Kidney (tissue), 14 donors: ENCODE results near the gene PNPLA1. TPM values are rescaled to one million over a fixed set of nuclear protein-coding genes. Genes with fewer than 3 reads are reported as not detected.

Experiments used
- DNase-seq, 5 donors: peaks; one replicate each; pipeline ENCODE4 v3.0.0-alpha.2; 2013 to 2020
- FAIRE-seq: peaks from 2 replicates; lab custom pipeline; 2012; peaks lifted over from hg19 to GRCh38; lab: Jason Lieb, UNC
- H3K27ac ChIP-seq, 2 donors: one replicate each; pipeline ENCODE4 v1.7.0; 2013; ENCODE audit warnings: low read depth in 2 of 2, low read length in 2 of 2, inconsistent platforms in 1 of 2
- H3K27me3 ChIP-seq: one replicate; pipeline ENCODE4 v1.7.1; 2013; ENCODE audit warnings: low read length, inconsistent platforms; ENCODE audit not compliant: control insufficient read depth, insufficient read depth
- H3K36me3 ChIP-seq, 3 donors: one replicate each; pipeline versions ENCODE4 v1.7.0 to v1.7.1; 2013; ENCODE audit warnings: low read length in 3 of 3, control low read depth in 1 of 3, inconsistent platforms in 1 of 3; ENCODE audit not compliant: insufficient read depth in 3 of 3, control insufficient read depth in 2 of 3
- H3K4me1 ChIP-seq, 3 donors: one replicate each; pipeline versions ENCODE4 v1.7.0 to v1.7.1; 2013; ENCODE audit warnings: low read length in 3 of 3, inconsistent platforms in 1 of 3, low read depth in 1 of 3; ENCODE audit not compliant: control insufficient read depth in 2 of 3, insufficient read depth in 2 of 3
- H3K4me3 ChIP-seq, 3 donors: one replicate each; pipeline versions ENCODE4 v1.7.0 to v1.8.1; 2013; ENCODE audit warnings: low read length in 3 of 3, control low read depth in 1 of 3, inconsistent platforms in 1 of 3
- H3K9ac ChIP-seq, 3 donors: one replicate each; pipeline versions ENCODE4 v1.7.0 to v1.7.1; 2013; ENCODE audit warnings: low read length in 3 of 3, control low read depth in 1 of 3, inconsistent platforms in 1 of 3
- H3K9me3 ChIP-seq, 3 donors: one replicate each; pipeline versions ENCODE4 v1.7.0 to v1.7.1; 2013; ENCODE audit warnings: low read length in 3 of 3, control low read depth in 1 of 3, inconsistent platforms in 1 of 3; ENCODE audit not compliant: control insufficient read depth in 2 of 3, insufficient read depth in 1 of 3
- CTCF ChIP-seq: IDR thresholded peaks from 3 replicates; pipeline ENCODE4 v1.5.1; 2012; ENCODE audit warnings: mild to moderate bottlenecking, moderate library complexity, borderline replicate concordance; ENCODE audit not compliant: insufficient read depth; ENCODE audit errors: extremely low read depth
- intact Hi-C: fragments of 100-400 bp; cut with DNase I; formaldehyde crosslinking; loops from one replicate; pipeline ENCODE4 v1.11.1; 2022
- polyA plus RNA-seq: library from polyadenylated mRNA; stranded (reverse); fragments of 350-450 nt; fragmentation: Illumina TruSeq; extraction: RNeasy Lipid Tissue Mini Kit (QIAGEN cat#74804); gene quantifications from one replicate; pipeline ENCODE4 v1.2.3, GENCODE V29; 2014; ENCODE audit warnings: low read depth, low replicate concordance; ENCODE audit not compliant: insufficient read depth
- total RNA-seq: library from RNA; stranded (reverse); fragmentation: NEBNext Ultra II Directional; extraction: Animal tissue kit (Norgen Biotek cat#: 25700); gene quantifications from one replicate; pipeline ENCODE4 v1.2.1, GENCODE V29; 2021
- donor health status: control.
- donor health status: control.
- donor health status: control.
- donor health status: control.
- donor health status: control.
- donor health status: DM: yes; HTN: yes; CAD: no.
- donor health status: Normal renal cell carcinoma (clear cell type).

Gene PNPLA1
- total and polyA plus RNA-seq, 2 donors from 2014 or later, result 0.19 to 1.2 TPM

- H3K9ac ChIP-seq, result no peak overlapping the region
- no peaks in the 10 kb centered on the region for H3K9me3 ChIP-seq
- no peak overlapping the region for H3K4me3 ChIP-seq
- no peaks in the 10 kb centered on the region for H3K4me1 ChIP-seq
- no peak overlapping the region for H3K27ac ChIP-seq
- FAIRE-seq (no peak), DNase-seq (no peak)
- no peaks in the 10 kb centered on the region for H3K36me3 ChIP-seq
- intact Hi-C loops, result no loop called here
- TF ChIP-seq CTCF, result no peak
- H3K27me3 ChIP-seq, result no peaks in the 10 kb centered on the region
Measured at GRCh38 chr6:36315921-36316320, 46.1 kb downstream of the PNPLA1 start.

DNA sequence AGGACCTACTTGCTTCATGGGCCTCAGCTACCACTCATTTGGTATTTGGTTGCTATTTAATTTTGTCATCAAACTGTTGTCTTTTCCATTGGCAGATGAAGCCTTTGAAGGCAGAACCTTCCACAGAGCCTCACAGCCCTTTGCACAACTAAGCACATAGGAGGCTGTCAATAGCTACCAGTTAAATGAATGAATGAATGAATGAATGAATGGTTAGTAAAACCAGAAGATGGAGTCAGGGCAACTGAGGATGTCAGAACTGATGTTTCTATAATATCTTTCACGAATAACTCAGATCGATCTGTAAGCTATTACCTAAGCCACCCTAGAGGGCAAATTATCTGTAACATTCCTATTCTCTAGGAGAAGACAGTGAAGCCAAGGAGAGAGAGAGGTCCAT lies 47.8 kb downstream of the PNPLA1 start:
- Histone ChIP-seq H3K9me3 (no peaks in the 10 kb centered on the region), H3K9ac (no peak overlapping the region), H3K4me1 (no peaks in the 10 kb centered on the region), H3K4me3 (no peak overlapping the region), H3K36me3 (no peaks in the 10 kb centered on the region), H3K27ac (no peak overlapping the region), H3K27me3 (no peaks in the 10 kb centered on the region)
- intact Hi-C loops, result no loop called here
- FAIRE-seq, result no peak
- no peak for TF ChIP-seq CTCF
- no peak for DNase-seq

GRCh38 chr6:36318690-36319435 lies 49.0 kb downstream of the PNPLA1 start:
- H3K9ac ChIP-seq, result no peak overlapping the region
- H3K4me1 ChIP-seq, result no peaks in the 10 kb centered on the region
- TF ChIP-seq CTCF, result no peak
- no peaks in the 10 kb centered on the region for H3K27me3 ChIP-seq
- H3K4me3 ChIP-seq, result no peak overlapping the region
- no peak overlapping the region for H3K27ac ChIP-seq
- FAIRE-seq, result no peak
- intact Hi-C loops, result no loop called here
- no peak for DNase-seq
- H3K9me3 ChIP-seq, result no peaks in the 10 kb centered on the region
- H3K36me3 ChIP-seq, result no peaks in the 10 kb centered on the region

DNA sequence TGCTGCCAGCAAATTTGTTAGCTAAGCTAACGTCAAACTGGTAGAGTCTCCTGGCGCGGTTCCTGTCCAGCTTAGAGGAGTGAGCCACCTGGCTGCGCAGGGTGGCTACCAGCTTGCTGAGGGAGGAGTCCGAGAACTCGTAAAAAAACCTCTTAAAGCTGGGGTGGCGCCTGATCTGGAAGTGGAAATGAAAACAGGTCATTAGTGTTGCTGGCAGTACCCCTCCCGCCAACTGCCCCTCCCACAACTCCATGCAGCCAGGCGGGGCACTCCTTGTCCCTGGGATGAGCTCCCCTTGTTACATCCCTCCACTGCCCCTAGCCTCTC lies 49.5 kb downstream of the PNPLA1 start:
- FAIRE-seq, result no peak
- Histone ChIP-seq H3K4me1 (no peaks in the 10 kb centered on the region), H3K27me3 (no peaks in the 10 kb centered on the region), H3K36me3 (no peaks in the 10 kb centered on the region), H3K27ac (no peak overlapping the region), H3K9me3 (no peaks in the 10 kb centered on the region), H3K9ac (no peak overlapping the region), H3K4me3 (no peak overlapping the region)
- intact Hi-C loops, result no loop called here
- no peak for DNase-seq
- TF ChIP-seq CTCF, result no peak
